COLO829 (cell line): ENCODE measurements around the gene CLCN7.

Experiments used
- DNase-seq: peaks from one replicate; pipeline ENCODE4 v3.0.0; 2012; ENCODE audit warnings: low spot score

The CLCN7 gene

GRCh38 chr16:1401758-1402154 lies 73.1 kb downstream of the CLCN7 start:
- no peak for DNase-seq

GRCh38 chr16:1401061-1401757 lies 73.6 kb downstream of the CLCN7 start:
- DNase-seq: no peak

GRCh38 chr16:1398826-1399581 lies 75.8 kb downstream of the CLCN7 start:
- DNase-seq: no peak

- DNase-seq: no peak
These were observed 76.5 kb downstream of the CLCN7 start for GRCh38 chr16:1398351-1398750.

- no peak for DNase-seq
These were observed 77.0 kb downstream of the CLCN7 start for GRCh38 chr16:1397779-1398178.

GRCh38 chr16:1395444-1396031 lies 79.3 kb downstream of the CLCN7 start:
- DNase-seq: no peak
